GM19238 (cell line): ENCODE measurements around the gene LNX2.

Source experiments
- DNase-seq: peaks from one replicate; pipeline ENCODE4 v3.0.0; 2011; ENCODE audit warnings: low spot score; ENCODE audit not compliant: insufficient read length

Gene LNX2

GRCh38 chr13:27504868-27505194 is 115.5 kb downstream of the LNX2 start:
- no peak for DNase-seq

GRCh38 chr13:27504128-27504867 is 116.0 kb downstream of the LNX2 start:
- DNase-seq = no peak

GRCh38 chr13:27500806-27501534 is 119.4 kb downstream of the LNX2 start:
- no peak for DNase-seq

- DNase-seq = no peak
Measured at GRCh38 chr13:27497563-27498230, 122.6 kb downstream of the LNX2 start.

GRCh38 chr13:27496536-27497273 is 123.6 kb downstream of the LNX2 start:
- no peak for DNase-seq

GRCh38 chr13:27496006-27496405 is 124.3 kb downstream of the LNX2 start:
- no peak for DNase-seq
